Measurements from ENCODE around the gene UQCRQ. TPM values are rescaled to one million over a fixed set of nuclear protein-coding genes. Genes with fewer than 3 reads are reported as not detected.

UQCRQ gene
- total RNA-seq, 2 experiments from 2014 or later, result 540 to 565 TPM

DNA sequence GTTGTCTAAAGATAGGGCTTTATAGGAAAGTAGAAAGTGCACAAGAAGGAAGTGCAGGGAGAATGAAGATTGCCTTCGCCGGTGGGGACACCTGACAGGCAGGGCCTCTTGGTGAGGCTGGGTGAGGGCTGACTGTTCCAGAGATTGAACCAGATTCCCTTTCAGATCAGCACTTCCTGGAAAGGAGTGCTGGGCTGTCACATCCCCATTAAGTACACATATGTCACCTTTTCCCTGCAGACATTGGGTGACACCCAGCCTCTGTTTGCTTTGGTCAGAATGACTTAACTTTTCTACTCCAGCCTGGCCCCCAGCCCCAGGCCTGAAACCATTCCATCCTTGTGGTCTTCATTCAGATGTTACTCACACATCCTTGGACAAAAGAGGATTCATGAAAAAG lies 28.6 kb upstream of the UQCRQ start:
- no peak overlapping the region for H3K4me3 Mint-ChIP-seq
- no peak overlapping the region for H3K27ac Mint-ChIP-seq
- H3K27me3 Mint-ChIP-seq, result no peaks in the 10 kb centered on the region
- H3K4me1 Mint-ChIP-seq (ENCODE audit: low read depth), result no peaks in the 10 kb centered on the region
- CTCF ChIA-PET, result interaction anchor here (1.0 kb wide), 1 partner anchor 123 kb away, joined by 3 read pairs; no protein-coding TSS in a partner anchor
- no peaks in the 10 kb centered on the region for H3K9me3 Mint-ChIP-seq
- H3K36me3 Mint-ChIP-seq, result no peaks in the 10 kb centered on the region
- DNase-seq, result no peak
- intact Hi-C loops (cut with micrococcal nuclease), result no loop called here
- POLR2A ChIA-PET, result no interaction called here

DNA sequence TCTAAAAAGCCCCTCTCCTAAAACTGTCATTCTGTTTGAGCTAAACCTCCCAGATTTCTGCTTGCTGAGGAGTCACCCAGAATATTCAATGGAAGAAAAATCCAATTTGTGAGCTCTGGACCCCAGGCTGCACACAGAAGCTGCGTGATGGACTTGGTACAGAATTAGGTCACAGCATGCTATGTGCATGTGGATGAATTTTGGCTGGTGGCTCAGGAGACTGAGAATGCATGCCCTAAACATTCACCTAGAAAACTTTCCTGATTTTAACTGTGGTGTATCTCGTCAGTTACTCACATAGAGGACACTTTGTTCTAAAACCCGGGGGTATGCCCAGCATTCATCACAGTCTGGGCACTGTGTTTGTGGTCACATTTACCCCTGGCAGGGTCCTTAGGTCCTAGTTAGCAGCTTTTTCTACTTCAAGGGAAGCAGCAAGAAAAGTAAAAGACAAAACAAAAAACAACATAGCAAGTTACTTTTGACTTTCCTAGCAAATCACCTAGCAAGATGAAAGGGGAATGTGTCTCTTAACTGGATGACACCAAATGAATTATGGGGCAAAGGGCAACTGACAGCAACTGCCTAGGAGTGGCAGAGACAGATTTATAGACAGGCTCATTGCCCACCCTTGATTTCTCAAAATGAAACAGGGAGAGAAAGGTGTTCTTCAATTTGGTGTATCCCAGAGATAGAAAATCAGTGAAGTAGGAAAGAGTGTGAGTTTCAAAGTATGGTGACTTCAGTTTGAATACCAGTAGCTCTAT lies 27.7 kb upstream of the UQCRQ start:
- Mint-ChIP-seq H3K4me3 (no peak overlapping the region), H3K27me3 (no peaks in the 10 kb centered on the region), H3K4me1 (ENCODE audit: low read depth) (no peaks in the 10 kb centered on the region), H3K36me3 (no peaks in the 10 kb centered on the region), H3K9me3 (no peaks in the 10 kb centered on the region), H3K27ac (no peak overlapping the region)
- CTCF ChIA-PET, result interaction anchor here (1.0 to 1.9 kb wide), 2 partner anchors 9 to 124 kb away, joined by 3 to 7 read pairs; partner anchors contain the start of gene SHROOM1
- no peak for DNase-seq
- POLR2A ChIA-PET, result no interaction called here
- intact Hi-C loops (cut with micrococcal nuclease), result no loop called here

DNA sequence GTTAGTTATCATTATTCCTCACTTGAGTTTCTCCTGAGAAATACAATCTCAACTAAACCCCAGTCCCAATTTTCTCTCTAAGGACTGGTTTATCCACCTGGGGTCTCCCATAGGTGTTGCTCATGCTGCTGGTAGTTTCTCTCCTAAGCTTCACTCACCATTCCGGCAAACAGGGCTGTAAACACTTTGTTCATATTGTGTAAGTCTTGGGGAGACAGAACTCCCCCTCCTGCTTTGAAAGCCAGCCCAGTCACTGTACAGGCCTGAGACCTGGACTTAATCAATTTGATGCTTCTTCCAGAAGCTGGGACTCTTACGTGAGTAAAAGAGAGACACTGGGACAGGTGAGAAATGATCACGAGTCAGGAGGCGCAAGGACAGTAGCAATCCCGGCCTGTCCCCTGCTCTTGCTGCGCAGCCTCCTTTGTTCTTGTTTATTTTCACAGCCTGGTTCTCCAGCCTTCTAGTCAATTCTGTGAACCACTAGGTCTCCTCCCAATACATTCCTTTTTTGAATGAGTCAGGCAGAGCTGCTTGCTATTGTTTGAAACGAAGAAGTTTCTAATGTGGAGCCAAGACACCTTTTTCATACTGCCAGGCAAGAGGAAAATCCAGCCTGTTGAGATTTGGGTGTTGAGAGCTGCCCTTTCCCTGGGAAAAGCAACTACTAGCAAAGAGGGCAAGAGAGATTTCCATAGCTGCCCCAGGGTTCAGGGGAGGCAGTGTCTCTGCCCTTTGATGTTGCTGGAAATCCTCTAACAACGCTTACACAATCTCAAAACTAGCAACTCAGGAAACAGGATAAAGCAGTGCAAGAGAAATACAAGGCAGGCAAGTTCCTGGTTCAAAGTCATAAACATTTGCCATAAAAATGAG lies 26.8 kb upstream of the UQCRQ start:
- Mint-ChIP-seq H3K36me3 (no peaks in the 10 kb centered on the region), H3K27me3 (no peaks in the 10 kb centered on the region), H3K4me1 (ENCODE audit: low read depth) (no peaks in the 10 kb centered on the region), H3K4me3 (no peak overlapping the region), H3K9me3 (no peaks in the 10 kb centered on the region), H3K27ac (no peak overlapping the region)
- intact Hi-C loops (cut with micrococcal nuclease), result no loop called here
- ChIA-PET CTCF (interaction anchor here (1.9 kb wide), 1 partner anchor 10 kb away, joined by 7 read pairs; the partner anchor contains the start of gene SHROOM1), POLR2A (interaction anchor here (0.6 kb wide), 1 partner anchor 313 kb away, joined by 3 read pairs; no protein-coding TSS in a partner anchor)
- no peak for DNase-seq

DNA sequence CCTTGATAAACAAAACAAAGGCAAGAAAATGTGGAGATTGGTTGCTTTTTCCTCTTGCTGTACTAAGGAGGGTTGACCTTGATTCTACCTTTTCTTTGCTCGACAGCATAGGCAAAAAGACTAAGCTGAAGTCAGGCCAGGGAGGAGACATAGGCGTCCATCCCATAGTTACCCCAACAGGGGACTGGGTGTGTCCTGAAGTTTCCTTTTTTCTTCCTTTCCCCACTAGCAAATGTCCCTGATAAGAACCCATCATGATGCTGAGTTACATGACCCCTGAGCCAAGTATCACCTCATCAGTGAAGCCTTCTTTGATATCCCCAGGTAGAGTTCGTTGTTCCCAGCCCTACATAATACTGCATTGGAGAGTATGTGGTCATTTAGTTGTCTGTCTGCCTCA lies 26.1 kb upstream of the UQCRQ start:
- DNase-seq, result no peak
- H3K27me3 Mint-ChIP-seq, result no peaks in the 10 kb centered on the region
- CTCF ChIA-PET, result interaction anchor here (1.9 kb wide), 1 partner anchor 11 kb away, joined by 7 read pairs; the partner anchor contains the start of gene SHROOM1
- H3K36me3 Mint-ChIP-seq, result no peaks in the 10 kb centered on the region
- intact Hi-C loops (cut with micrococcal nuclease), result no loop called here
- no peak overlapping the region for H3K4me3 Mint-ChIP-seq
- no peaks in the 10 kb centered on the region for H3K9me3 Mint-ChIP-seq
- no peak overlapping the region for H3K27ac Mint-ChIP-seq
- POLR2A ChIA-PET, result interaction anchor here (0.6 kb wide), 1 partner anchor 314 kb away, joined by 3 read pairs; no protein-coding TSS in a partner anchor
- H3K4me1 Mint-ChIP-seq (ENCODE audit: low read depth), result no peaks in the 10 kb centered on the region

DNA sequence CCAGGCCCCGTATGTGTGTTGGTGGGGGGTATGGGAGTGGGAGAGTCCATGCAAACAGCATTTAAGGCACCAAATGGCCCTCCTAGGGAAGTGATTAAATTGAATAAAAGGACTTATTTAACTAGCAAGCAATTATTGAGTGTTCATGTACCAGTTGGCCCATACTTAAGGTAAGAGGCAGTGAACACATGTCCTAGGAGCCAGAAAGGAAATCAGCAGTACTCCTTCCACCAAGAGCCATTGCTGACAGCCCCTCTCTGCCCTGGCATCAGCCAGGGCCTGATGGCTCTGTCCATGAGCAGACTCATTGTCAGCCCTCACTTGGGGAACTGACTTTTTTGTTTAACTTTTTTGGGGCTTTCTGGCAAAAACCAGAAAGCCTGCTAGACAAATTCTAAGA lies 25.5 kb upstream of the UQCRQ start:
- no peaks in the 10 kb centered on the region for H3K4me1 Mint-ChIP-seq (ENCODE audit: low read depth)
- H3K27me3 Mint-ChIP-seq, result no peaks in the 10 kb centered on the region
- no peaks in the 10 kb centered on the region for H3K9me3 Mint-ChIP-seq
- no peak for DNase-seq
- H3K4me3 Mint-ChIP-seq, result no peak overlapping the region
- intact Hi-C loops (cut with micrococcal nuclease), result no loop called here
- H3K36me3 Mint-ChIP-seq, result no peaks in the 10 kb centered on the region
- CTCF ChIA-PET, result interaction anchor here (1.1 kb wide), 2 partner anchors 11 to 21 kb away, joined by 4 read pairs; no protein-coding TSS in a partner anchor
- POLR2A ChIA-PET, result no interaction called here
- H3K27ac Mint-ChIP-seq, result no peak overlapping the region

DNA sequence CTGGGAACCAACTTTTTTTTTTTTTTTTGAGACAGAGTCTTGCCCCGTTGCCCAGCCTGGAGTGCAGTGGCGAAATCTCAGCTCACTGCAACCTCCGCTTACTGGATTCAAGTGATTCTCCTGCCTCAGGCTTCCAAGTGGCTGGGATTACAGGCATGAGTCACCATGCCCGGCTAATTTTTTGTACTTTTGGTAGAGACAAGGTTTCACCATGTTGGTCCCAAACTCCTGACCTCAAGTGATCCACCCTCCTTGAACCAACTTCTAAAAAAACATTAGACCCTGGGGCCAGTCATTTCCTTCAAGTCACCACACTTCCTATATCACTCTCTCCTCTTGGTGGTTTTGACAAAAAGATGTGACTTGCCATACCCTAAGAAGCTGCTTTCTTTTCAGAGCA lies 25.1 kb upstream of the UQCRQ start:
- ChIA-PET CTCF (interaction anchor here (1.1 kb wide), 2 partner anchors 12 to 21 kb away, joined by 4 read pairs; no protein-coding TSS in a partner anchor), POLR2A (no interaction called here)
- H3K4me1 Mint-ChIP-seq (ENCODE audit: low read depth), result no peaks in the 10 kb centered on the region
- H3K4me3 Mint-ChIP-seq, result no peak overlapping the region
- DNase-seq, result no peak
- intact Hi-C loops (cut with micrococcal nuclease), result no loop called here
- H3K27me3 Mint-ChIP-seq, result no peaks in the 10 kb centered on the region
- peak overlapping the region; percentile 18 for H3K27ac Mint-ChIP-seq
- H3K36me3 Mint-ChIP-seq, result no peaks in the 10 kb centered on the region
- H3K9me3 Mint-ChIP-seq, result no peaks in the 10 kb centered on the region

DNA sequence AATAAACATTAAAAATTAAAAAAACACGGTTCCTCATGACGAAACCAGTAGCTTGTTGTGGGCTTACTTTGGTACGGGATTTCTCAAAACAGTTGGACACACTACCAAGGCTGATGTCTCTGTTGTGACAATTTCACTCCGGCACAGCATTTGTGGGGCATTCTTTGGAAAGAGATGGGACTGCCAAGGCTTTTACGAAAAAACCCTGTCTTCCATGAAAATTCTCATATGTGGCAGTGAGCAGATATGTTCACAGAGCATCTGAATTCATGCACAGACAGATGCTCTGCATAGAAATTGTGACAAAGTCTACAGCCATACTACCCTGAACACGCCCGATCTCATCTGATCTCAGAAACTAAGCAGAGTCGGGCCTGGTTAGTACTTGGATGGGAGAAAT lies 18.2 kb upstream of the UQCRQ start:
- CTCF ChIA-PET, result interaction anchor here (0.7 kb wide), 1 partner anchor 188 kb away, joined by 3 read pairs; no protein-coding TSS in a partner anchor
- intact Hi-C loops (cut with micrococcal nuclease), result no loop called here
- no peak overlapping the region for H3K27ac Mint-ChIP-seq
- no peak for DNase-seq
- no peaks in the 10 kb centered on the region for H3K36me3 Mint-ChIP-seq
- no peaks in the 10 kb centered on the region for H3K9me3 Mint-ChIP-seq
- H3K4me3 Mint-ChIP-seq, result no peak overlapping the region
- POLR2A ChIA-PET, result no interaction called here
- H3K4me1 Mint-ChIP-seq (ENCODE audit: low read depth), result no peaks in the 10 kb centered on the region
- no peaks in the 10 kb centered on the region for H3K27me3 Mint-ChIP-seq

DNA sequence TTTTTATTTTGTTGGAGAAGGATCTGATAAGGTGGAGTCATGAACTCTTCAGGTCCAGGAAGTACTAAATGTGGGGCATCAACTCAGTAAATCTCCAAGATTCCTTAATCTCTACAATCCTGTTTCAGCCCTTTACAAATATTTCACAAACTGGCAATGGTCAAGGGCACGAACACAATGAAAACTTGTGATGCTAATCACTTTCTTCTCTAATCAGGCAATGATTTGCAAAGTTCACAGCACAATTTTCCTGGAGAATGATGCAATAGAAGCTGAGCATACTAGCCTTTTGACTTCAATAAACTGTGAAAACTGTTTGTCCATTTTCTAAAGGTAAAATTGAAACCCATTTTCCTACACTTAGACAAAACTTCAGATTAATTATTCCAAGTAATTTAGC lies 17.1 kb upstream of the UQCRQ start:
- H3K9me3 Mint-ChIP-seq, result no peaks in the 10 kb centered on the region
- no peak for DNase-seq
- H3K4me1 Mint-ChIP-seq (ENCODE audit: low read depth), result peaks cover 1% of the 10 kb centered on the region
- no peak overlapping the region for H3K4me3 Mint-ChIP-seq
- H3K27me3 Mint-ChIP-seq, result no peaks in the 10 kb centered on the region
- H3K27ac Mint-ChIP-seq, result no peak overlapping the region
- POLR2A ChIA-PET, result no interaction called here
- H3K36me3 Mint-ChIP-seq, result no peaks in the 10 kb centered on the region
- CTCF ChIA-PET, result no interaction called here
- intact Hi-C loops (cut with micrococcal nuclease), result no loop called here

DNA sequence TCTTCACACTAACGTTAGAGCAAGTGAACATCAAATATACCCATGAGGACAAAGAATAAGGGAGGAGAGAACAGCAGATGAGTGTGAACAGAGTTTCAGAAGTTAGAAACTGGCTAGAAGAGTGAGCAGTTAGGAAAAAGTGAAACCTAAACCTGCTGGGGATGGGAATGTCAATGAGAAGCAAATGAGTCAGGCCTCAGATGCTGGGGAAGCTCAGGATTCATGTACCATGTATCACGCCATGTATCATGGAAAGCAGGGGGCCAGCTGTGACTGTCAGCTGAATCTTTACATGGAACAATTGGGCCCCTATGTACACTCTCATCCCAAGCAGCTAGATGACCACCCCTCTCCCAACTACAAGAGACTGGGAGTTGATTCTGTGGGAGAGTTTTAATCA lies 16.4 kb upstream of the UQCRQ start:
- ChIA-PET POLR2A (no interaction called here), CTCF (interaction anchor here (0.9 kb wide), 2 partner anchors 21 to 30 kb away, joined by 3 read pairs; no protein-coding TSS in a partner anchor)
- intact Hi-C loops (cut with micrococcal nuclease), result no loop called here
- Mint-ChIP-seq H3K36me3 (no peaks in the 10 kb centered on the region), H3K4me1 (ENCODE audit: low read depth) (peaks cover 1% of the 10 kb centered on the region), H3K27me3 (no peaks in the 10 kb centered on the region), H3K27ac (no peak overlapping the region), H3K4me3 (no peak overlapping the region), H3K9me3 (no peaks in the 10 kb centered on the region)
- DNase-seq, result no peak

DNA sequence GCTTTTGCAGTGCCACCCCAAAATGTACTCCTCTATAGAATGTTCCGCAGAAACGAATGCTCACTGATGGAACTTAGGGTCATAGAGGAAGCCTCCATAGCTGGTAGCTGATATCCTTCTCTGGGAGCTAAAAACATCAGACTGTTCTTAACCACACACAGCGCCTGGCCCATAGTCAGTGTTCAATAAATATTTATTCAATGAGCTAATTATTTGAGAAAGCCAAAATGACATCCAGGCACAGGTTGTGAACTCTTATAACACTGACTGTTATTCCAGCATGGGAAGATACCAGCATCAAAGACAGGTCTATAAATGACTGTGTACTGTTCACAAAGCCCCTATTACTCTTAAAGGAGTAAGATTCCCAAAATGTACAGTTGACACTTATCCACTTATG lies 13.1 kb upstream of the UQCRQ start:
- ChIA-PET POLR2A (no interaction called here), CTCF (no interaction called here)
- intact Hi-C loops (cut with micrococcal nuclease), result no loop called here
- H3K4me1 Mint-ChIP-seq (ENCODE audit: low read depth), result peaks cover 1% of the 10 kb centered on the region
- no peak overlapping the region for H3K4me3 Mint-ChIP-seq
- no peak for DNase-seq
- H3K36me3 Mint-ChIP-seq, result no peaks in the 10 kb centered on the region
- H3K27me3 Mint-ChIP-seq, result peaks cover 2% of the 10 kb centered on the region
- no peaks in the 10 kb centered on the region for H3K9me3 Mint-ChIP-seq
- H3K27ac Mint-ChIP-seq, result no peak overlapping the region

DNA sequence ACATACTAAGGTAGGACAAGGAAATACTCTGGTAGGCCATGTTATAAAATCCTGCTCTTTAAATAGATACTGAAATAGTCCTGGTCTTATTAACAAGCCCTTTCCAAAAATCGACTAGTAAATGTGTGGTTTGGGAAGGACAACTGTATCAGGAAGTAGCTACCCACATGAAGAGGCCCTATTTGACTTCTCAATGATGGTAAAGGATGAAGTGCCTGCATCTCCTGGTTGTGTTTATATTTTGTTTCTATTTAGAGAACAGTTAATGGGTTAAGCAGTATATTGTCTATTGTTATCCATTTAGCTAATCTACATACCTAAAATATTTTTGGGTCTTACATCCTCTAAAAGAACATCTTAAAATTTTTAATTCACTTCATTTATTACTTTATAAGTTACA lies 12.7 kb upstream of the UQCRQ start:
- ChIA-PET POLR2A (no interaction called here), CTCF (no interaction called here)
- Mint-ChIP-seq H3K4me3 (no peak overlapping the region), H3K27ac (no peak overlapping the region), H3K27me3 (peaks cover 2% of the 10 kb centered on the region), H3K36me3 (no peaks in the 10 kb centered on the region), H3K9me3 (no peaks in the 10 kb centered on the region), H3K4me1 (ENCODE audit: low read depth) (peaks cover 1% of the 10 kb centered on the region)
- intact Hi-C loops (cut with micrococcal nuclease), result no loop called here
- no peak for DNase-seq

DNA sequence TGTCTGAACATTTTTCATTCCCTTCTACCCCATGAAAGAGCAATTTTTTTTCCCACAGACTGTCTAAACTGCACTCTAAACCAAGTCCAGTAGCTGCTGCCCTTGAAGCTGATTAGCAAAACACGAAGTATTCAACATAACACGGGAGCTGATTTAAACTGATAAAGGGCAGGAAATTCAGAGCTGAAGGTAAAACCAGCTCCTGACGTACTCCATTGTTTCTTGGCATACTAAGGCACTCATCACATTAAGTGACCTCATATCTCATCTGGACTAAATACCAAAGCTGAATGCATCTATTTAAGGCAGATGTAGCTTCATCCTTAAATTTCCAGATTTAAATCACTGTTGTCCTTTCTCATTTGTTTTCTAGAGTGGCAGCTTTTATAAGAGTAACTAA lies 12.1 kb upstream of the UQCRQ start:
- H3K27me3 Mint-ChIP-seq, result peaks cover 2% of the 10 kb centered on the region
- intact Hi-C loops (cut with micrococcal nuclease), result no loop called here
- H3K4me3 Mint-ChIP-seq, result no peak overlapping the region
- H3K4me1 Mint-ChIP-seq (ENCODE audit: low read depth), result peaks cover 1% of the 10 kb centered on the region
- H3K27ac Mint-ChIP-seq, result no peak overlapping the region
- no peaks in the 10 kb centered on the region for H3K36me3 Mint-ChIP-seq
- no peak for DNase-seq
- CTCF ChIA-PET, result interaction anchor here (0.6 kb wide), 1 partner anchor 798 kb away, joined by 3 read pairs; no protein-coding TSS in a partner anchor
- no peaks in the 10 kb centered on the region for H3K9me3 Mint-ChIP-seq
- POLR2A ChIA-PET, result no interaction called here
